GM21360 (cell line): ENCODE results near the gene ATOH8.

Experiments used
- ATAC-seq: cut with Tn5 transposase; IDR thresholded peaks from one replicate; pipeline ENCODE4 v1.9.1; 2021; ENCODE audit warnings: mild to moderate bottlenecking, moderate library complexity; ENCODE audit not compliant: unreplicated experiment

ATOH8 gene

DNA sequence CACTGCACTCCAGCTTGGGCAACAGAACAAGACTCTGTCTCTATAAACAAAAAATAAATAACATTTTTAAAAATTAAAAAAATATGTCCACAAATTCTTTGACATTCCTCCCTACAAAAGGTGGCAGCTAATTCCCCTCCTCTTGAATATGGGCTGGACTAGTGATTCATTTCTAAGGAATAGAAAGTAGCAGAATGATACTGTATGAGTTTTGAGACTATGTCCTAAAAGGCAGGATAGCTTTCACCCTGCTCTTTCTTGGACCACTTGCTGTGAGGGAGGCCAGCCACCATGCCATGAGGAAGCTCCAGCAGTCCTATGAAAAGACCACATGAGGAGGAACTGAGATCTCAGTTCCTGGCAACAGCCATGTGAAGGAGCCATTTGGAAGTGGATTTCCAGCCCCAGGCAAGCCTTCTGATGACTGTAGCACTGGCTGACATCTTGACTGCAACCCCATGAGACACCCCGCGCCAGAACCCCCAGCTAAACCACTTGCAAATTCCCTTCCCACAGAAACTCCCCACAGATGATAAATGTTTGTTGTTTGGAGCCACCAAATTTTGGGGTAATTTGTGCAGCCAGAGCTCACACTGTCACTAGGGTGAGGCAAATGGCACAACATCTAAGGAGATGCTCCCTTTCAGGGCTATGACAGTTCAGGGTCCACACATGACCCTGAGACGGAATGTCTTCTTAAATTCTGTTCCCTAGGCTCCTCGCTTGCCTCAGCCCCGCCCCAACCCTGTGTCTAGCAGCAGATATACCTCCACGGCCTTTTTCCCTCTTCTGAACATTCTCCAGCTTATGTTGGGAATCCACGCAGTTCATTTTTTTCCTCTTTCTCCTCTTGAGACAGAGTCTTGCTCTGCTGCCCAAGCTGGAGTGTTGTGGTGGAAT, 17.1 kb upstream of the ATOH8 start:
- no peak for ATAC-seq

GRCh38 chr2:85737481-85737880, 16.3 kb upstream of the ATOH8 start:
- ATAC-seq, result no peak

DNA sequence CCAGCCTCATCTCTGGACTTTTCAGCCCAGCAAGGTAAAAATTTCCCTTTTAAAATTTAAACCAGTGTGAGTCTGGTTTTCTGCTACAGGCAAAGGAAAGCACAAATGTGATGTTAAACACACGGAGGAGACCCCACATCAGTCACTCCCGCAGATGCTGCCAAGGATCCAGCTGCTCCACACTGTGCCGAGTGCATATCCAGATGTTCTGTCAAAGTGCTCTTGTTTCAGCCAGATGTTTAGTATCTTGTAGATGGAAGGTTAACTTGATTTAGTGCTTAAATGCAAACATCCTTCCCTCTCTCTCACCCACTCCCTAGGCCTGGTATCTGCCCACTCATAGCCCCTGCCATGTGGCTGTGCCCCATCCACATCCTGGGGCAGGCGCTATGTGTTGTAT, 15.8 kb upstream of the ATOH8 start:
- ATAC-seq, result no peak

DNA sequence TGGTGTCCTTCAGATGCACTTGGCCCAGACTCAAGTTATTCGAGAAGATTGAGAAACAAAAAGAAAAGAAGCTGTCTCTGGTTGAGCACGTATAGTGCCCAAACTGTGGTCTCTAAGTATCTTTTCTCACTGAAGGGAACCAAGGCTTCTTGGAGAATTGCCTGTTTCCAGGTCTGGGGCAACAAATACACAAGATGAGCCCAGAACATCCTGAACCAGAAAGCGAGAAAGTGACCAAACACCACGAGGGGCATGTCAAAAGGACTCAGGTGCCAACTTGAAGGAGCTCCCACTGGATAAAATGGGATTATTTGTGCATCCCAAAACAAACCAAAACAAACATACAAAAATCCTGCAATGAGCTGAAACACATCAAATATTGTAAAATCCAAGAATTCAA, 13.6 kb upstream of the ATOH8 start:
- no peak for ATAC-seq

GRCh38 chr2:85741211-85741832, 12.5 kb upstream of the ATOH8 start:
- no peak for ATAC-seq

DNA sequence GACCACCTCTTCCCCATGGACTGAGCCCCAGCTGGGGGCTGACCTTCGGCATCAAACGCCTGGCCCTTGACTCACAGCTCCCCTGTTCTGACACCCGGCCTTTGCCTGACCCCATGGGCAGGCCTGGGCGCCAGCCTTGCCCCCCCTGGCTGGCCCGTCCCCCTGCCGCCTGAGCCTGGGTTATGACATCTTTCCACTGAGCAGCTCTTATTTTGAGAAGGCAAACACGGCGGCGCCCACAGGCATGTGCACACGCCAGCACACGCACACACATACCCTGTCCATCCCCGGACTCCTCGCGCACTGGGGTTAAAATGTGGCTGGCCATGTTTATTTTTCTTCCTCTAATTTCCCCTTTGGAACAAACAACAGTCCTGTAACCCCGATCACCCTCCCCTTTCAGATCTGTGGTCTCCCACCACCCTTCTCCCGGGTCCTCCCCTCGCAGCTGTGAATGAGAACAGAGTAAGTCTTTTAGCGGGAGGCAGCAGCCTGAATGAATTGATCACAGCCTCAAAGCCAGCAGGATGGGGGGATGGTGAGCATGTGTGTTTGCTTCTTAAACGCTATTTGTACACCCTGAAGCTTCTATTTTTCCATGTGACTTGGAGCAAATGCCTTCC, 11.8 kb upstream of the ATOH8 start:
- no peak for ATAC-seq

- ATAC-seq, result no peak
Measured at GRCh38 chr2:85743304-85743978, 10.3 kb upstream of the ATOH8 start.

DNA sequence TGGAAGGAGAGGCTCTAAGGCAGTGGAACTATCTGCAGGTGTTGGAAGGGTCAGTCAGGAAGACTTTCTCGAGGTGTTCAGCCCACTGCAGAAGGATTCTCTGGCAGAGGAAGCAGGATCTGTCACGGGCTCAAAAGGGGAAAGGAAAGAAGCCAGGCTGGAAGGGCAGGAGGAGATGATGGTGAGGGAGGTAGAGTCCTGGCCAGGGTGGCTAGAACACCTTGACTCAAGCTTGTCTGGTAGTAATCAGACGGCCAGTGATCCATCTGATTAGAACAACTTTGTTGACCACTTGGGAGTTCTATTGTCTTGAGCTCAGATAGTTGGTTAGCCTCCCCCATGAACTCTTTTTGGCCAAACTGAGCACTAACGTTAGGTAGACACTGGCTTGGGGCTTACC, 9.7 kb upstream of the ATOH8 start:
- ATAC-seq, result no peak

DNA sequence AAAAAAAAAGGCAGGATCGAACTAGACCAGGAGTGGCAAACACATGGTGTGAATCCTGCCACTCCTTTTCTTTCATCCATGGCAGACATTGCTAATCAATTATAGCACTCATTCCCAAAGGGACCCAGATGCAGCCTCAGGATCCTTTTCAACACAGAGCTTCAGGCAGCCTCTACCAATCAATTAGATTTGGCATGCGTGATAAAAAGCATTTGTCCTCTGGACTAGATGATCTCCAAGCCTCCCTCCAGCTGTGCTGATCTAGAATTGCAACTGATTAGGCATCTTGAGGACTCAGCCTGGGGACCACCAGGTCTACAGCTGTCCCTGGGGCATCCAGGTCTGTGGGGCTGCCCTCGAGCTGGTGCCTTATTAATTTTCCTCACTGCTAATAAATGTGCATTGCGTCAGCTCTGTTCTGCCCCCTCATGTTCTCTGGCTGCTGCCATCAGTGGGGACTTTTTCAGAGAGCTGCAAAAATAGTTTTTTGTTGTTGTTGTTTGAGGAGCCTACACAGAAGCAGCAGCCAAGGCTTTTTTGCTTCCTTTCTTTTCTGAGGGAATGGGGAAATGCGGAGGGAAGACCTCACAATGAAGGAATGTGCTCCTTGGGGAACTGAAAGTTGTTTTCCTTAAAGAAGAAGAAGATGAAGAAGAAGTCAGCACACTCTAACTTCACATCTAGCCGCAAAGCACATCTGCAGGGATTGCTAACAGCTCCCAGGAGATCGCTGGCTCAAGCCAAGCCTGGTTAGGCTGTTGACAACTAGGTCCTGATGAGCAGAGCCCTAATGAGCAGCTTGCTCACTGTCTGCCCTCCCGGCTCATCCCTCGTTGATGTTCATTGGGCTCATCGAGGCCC, 8.8 kb upstream of the ATOH8 start:
- ATAC-seq, result no peak

DNA sequence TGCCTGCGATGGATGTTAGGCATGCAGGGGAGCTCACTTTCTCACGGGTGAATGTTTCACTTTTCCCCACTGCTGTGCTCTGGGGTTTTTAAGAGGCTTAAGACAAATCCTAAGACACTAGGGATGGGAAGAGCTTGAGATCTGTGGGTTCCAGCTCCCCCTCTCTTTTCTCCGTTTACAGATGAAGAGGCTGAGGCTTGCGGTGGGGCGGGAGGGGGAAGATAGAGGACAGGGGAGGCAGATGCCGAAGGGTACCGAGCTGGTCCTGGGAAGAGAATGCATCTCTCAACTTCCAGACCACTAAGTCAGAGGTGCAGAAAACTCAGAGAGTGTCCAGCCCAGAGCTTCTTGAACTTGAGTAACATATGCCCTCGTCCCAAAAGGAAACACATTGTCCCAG, 8.2 kb upstream of the ATOH8 start:
- no peak for ATAC-seq

GRCh38 chr2:85746321-85747004, 7.3 kb upstream of the ATOH8 start:
- ATAC-seq, result no peak

- ATAC-seq, result no peak
Measured at GRCh38 chr2:85747441-85747840, 6.3 kb upstream of the ATOH8 start.

GRCh38 chr2:85748039-85748734, 5.6 kb upstream of the ATOH8 start:
- ATAC-seq, result peak; percentile 68

DNA sequence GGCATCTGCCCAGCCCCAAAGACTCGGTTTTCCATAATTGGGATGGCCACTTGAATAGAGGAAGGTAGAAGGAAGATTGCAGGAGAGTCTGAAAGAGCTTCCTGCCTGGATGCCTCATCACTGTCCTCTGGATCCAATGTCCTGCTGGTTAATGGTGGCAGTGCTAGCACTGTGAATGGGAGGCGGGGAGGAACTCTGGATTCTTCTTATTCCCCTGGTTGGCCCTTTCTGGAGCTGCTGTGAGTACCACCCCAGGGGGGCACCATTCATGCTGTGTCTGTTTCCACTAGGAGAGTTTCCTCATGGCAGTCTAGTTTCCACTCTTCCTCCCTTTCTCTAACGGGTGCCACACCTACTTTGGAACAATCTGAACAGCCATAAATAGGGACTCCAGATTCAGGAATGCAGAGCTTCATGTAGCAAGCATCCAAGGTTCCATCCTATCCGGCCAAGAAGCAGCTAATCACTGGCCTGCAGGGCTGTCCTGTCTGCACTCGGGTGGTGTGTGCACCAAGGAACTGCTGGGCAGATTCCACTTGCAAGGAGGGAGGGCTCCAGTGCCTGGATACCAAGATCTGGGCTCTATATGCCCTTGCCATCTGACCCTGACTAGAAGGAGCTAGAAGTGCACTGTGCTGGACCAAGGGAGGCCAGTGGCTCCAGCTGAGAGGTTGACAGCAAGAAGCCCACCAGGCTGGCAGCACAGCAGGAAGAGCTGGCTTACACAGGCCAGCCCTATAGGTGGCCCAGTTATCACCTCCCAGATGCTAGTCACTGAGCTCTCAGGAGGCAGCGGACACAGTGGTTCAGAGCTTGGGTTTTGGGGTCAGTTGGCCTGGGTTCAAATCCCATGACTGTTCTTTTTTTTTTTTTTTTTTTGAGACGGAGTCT, 4.6 kb upstream of the ATOH8 start:
- no peak for ATAC-seq

GRCh38 chr2:85750587-85751575, 2.9 kb upstream of the ATOH8 start:
- ATAC-seq, result no peak

DNA sequence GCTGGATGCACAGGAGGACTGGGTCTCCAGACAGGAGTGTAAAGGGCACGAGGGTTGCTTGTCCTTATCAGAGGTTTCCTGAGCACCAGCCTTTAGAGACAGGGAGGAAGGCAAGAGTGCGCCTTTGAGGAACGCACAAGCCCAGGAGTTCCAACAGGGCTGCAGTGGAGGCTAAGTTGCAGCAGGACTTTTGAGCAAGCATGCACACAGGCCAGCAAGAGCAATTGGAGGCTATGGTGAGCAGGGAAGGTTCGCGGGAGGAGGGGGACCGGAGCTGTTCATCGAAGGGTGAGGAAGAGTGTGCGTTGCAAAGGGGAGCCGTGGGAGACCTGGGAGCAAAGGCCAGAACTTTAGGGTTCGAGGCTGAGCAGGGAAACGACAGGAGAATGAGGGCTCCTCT, 2.2 kb upstream of the ATOH8 start:
- no peak for ATAC-seq

GRCh38 chr2:85753035-85753524, 711 bp upstream of the ATOH8 start:
- no peak for ATAC-seq
